Endodermal cell (in vitro differentiated cells): Measurements from ENCODE around the gene OTOA. TPM values are rescaled to one million over a fixed set of nuclear protein-coding genes. Genes with fewer than 3 reads are reported as not detected.

ENCODE experiments used
- DNase-seq: peaks from one replicate; pipeline ENCODE4 v3.0.0-alpha.2; 2017
- H3K27ac ChIP-seq: 2 replicates; pipeline ENCODE4 v1.5.1; 2013; ENCODE audit warnings: mild to moderate bottlenecking, low read depth, low read length, moderate library complexity
- H3K27me3 ChIP-seq: 2 replicates; pipeline ENCODE4 v1.6.1; 2013; ENCODE audit warnings: mild to moderate bottlenecking, low read length, moderate library complexity; ENCODE audit not compliant: insufficient read depth, control insufficient read depth, poor library complexity, severe bottlenecking
- H3K36me3 ChIP-seq: 2 replicates; pipeline ENCODE4 v1.7.0; 2013; ENCODE audit warnings: mild to moderate bottlenecking, low read length, moderate library complexity; ENCODE audit not compliant: control insufficient read depth, insufficient read depth
- H3K4me1 ChIP-seq: one replicate; pipeline ENCODE4 v1.7.0; 2013; ENCODE audit warnings: low read length; ENCODE audit not compliant: control insufficient read depth, insufficient read depth
- H3K4me3 ChIP-seq: 2 replicates; pipeline ENCODE4 v1.5.1; 2013; ENCODE audit warnings: mild to moderate bottlenecking, low read length, moderate library complexity
- H3K9ac ChIP-seq: 2 replicates; pipeline ENCODE4 v1.6.1; 2013; ENCODE audit warnings: mild to moderate bottlenecking, low read length, moderate library complexity; ENCODE audit not compliant: poor library complexity, severe bottlenecking; ENCODE audit errors: extremely low read depth
- H3K9me3 ChIP-seq: 2 replicates; pipeline ENCODE4 v1.6.1; 2013; ENCODE audit warnings: mild to moderate bottlenecking, low read length, moderate library complexity; ENCODE audit not compliant: control insufficient read depth
- H3K27ac Mint-ChIP-seq: 2 replicates; pipeline ENCODE4 v1.8.0; 2020; ENCODE audit warnings: mixed read lengths
- H3K27me3 Mint-ChIP-seq: 2 replicates; pipeline ENCODE4 v1.8.0; 2021; ENCODE audit warnings: mild to moderate bottlenecking, mixed read lengths; ENCODE audit not compliant: insufficient read depth
- H3K36me3 Mint-ChIP-seq: 2 replicates; pipeline ENCODE4 v1.8.0; 2020; ENCODE audit warnings: low read depth, mixed read lengths
- H3K4me1 Mint-ChIP-seq: 2 replicates; pipeline ENCODE4 v1.8.0; 2020; ENCODE audit warnings: mixed read lengths
- H3K4me3 Mint-ChIP-seq: 2 replicates; pipeline ENCODE4 v1.8.0; 2020; ENCODE audit warnings: mild to moderate bottlenecking, moderate library complexity, mixed read lengths
- H3K9me3 Mint-ChIP-seq: 2 replicates; pipeline ENCODE4 v1.8.0; 2020; ENCODE audit warnings: mild to moderate bottlenecking, mixed read lengths
- CTCF ChIP-seq: fragments of 200-600 bp; sonication (generic); conservative IDR thresholded peaks from 2 replicates; pipeline ENCODE4 v1.5.0; 2021; ENCODE audit warnings: antibody characterized with exemption, mild to moderate bottlenecking
- WGBS, 2 experiments: methylation state at CpG; one replicate each; pipeline versions ENCODE4 v1.1.5 to v1.1.7; 2013; ENCODE audit warnings: missing lambda C conversion rate in 2 of 2, mixed read lengths in 1 of 2; ENCODE audit not compliant: insufficient coverage in 1 of 2, insufficient read length in 1 of 2; 5-methylcytosine and 5-hydroxymethylcytosine counted together
- total RNA-seq, 2 donors: library from RNA; stranded (reverse); fragmentation: NEBNext Ultra II Directional in 1 of 2; extraction: Animal tissue kit (Norgen Biotek cat#: 25700) in 1 of 2; gene quantifications; 2 replicates in 1 of 2; 3 replicates in 1 of 2; pipeline ENCODE4 v1.2.1, GENCODE V29; 2021

The OTOA gene
- total RNA-seq, 2 donors from 2014 or later = 0.07 to 0.09 TPM

- WGBS, 2 experiments = 96 to 100% methylated on average over 1 to 2 of the region's 2 CpGs
- no peaks in the 10 kb centered on the region for H3K4me1 ChIP-seq
- H3K4me1 Mint-ChIP-seq = no peaks in the 10 kb centered on the region
- H3K27ac Mint-ChIP-seq = no peak overlapping the region
- H3K27me3 ChIP-seq = no peaks in the 10 kb centered on the region
- H3K27ac ChIP-seq = no peak overlapping the region
- no peaks in the 10 kb centered on the region for H3K36me3 Mint-ChIP-seq
- H3K9ac ChIP-seq = no peak overlapping the region
- no peaks in the 10 kb centered on the region for H3K9me3 ChIP-seq
- H3K4me3 Mint-ChIP-seq = no peak overlapping the region
- H3K9me3 Mint-ChIP-seq = no peaks in the 10 kb centered on the region
- H3K4me3 ChIP-seq = no peak overlapping the region
- no peaks in the 10 kb centered on the region for H3K27me3 Mint-ChIP-seq
- H3K36me3 ChIP-seq = no peaks in the 10 kb centered on the region
- no peak for DNase-seq
- TF ChIP-seq CTCF = no peak
Measured at GRCh38 chr16:21703156-21703555, 39.4 kb downstream of the OTOA start.

- Histone ChIP-seq H3K36me3 (no peaks in the 10 kb centered on the region), H3K27me3 (no peaks in the 10 kb centered on the region), H3K4me1 (no peaks in the 10 kb centered on the region), H3K4me3 (no peak overlapping the region), H3K9me3 (no peaks in the 10 kb centered on the region), H3K27ac (no peak overlapping the region), H3K9ac (no peak overlapping the region)
- H3K9me3 Mint-ChIP-seq = no peaks in the 10 kb centered on the region
- WGBS, 2 experiments = 87 to 96% methylated on average over 4 to 5 of the region's 5 CpGs
- no peak overlapping the region for H3K4me3 Mint-ChIP-seq
- H3K4me1 Mint-ChIP-seq = no peaks in the 10 kb centered on the region
- no peaks in the 10 kb centered on the region for H3K27me3 Mint-ChIP-seq
- no peak for DNase-seq
- H3K27ac Mint-ChIP-seq = no peak overlapping the region
- no peak for TF ChIP-seq CTCF
- no peaks in the 10 kb centered on the region for H3K36me3 Mint-ChIP-seq
Measured at GRCh38 chr16:21703589-21704174, 39.9 kb downstream of the OTOA start.

- no peak overlapping the region for H3K27ac Mint-ChIP-seq
- no peak overlapping the region for H3K27ac ChIP-seq
- no peak overlapping the region for H3K4me3 ChIP-seq
- no peak overlapping the region for H3K4me3 Mint-ChIP-seq
- DNase-seq = no peak
- TF ChIP-seq CTCF = no peak
- no peak overlapping the region for H3K9ac ChIP-seq
- H3K4me1 ChIP-seq = no peaks in the 10 kb centered on the region
- 97 to 100% methylated on average over 1 to 5 of the region's 5 CpGs for WGBS, 2 experiments
- H3K27me3 ChIP-seq = no peaks in the 10 kb centered on the region
- H3K9me3 Mint-ChIP-seq = no peaks in the 10 kb centered on the region
- H3K27me3 Mint-ChIP-seq = no peaks in the 10 kb centered on the region
- H3K36me3 ChIP-seq = no peaks in the 10 kb centered on the region
- H3K4me1 Mint-ChIP-seq = no peaks in the 10 kb centered on the region
- H3K9me3 ChIP-seq = no peaks in the 10 kb centered on the region
- no peaks in the 10 kb centered on the region for H3K36me3 Mint-ChIP-seq
Measured at GRCh38 chr16:21704266-21704665, 40.5 kb downstream of the OTOA start.
